ENCODE measurements around the gene XRRA1.

DNA sequence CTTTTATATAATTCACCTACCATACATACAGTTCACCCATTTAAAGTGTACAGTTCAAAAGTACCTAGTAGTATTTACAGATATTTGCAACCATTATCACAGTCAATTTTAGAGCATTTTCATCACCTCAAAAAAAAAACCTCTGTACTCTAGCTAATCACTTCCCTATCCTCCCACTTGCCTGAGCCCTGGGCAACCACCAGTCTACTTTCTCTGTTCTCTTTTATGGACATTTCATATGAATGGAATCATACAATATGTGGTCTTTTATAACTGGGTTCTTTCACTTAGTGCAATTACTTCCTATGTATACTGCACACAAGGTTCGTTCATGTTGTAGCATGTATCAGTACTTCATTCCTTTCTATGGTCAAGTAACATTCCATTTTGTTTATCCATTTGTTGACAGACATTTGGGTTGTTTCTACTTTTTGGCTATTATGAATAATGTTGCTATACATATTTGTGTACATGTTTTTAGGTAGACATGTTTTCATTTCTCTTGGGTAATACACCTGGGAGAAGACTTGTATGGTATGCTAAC is 22.0 kb upstream of the XRRA1 start:
- TF ChIP-seq SUZ12 (IDR thresholded peaks at IDR 0.05; ENCODE audit: extremely low read depth, insufficient read depth, insufficient read length) = no peak
- no peak for TF ChIP-seq YY1 (IDR thresholded peaks at IDR 0.05; ENCODE audit: insufficient read depth, insufficient read length)
- no peak for TF ChIP-seq ZNF274 (IDR thresholded peaks at IDR 0.05; ENCODE audit: low read depth, low read length)
